ENCODE data around the gene GRPR.

Gene GRPR

GRCh38 chrX:16081357-16081756 lies 42.0 kb upstream of the GRPR start:
- no peaks in the 10 kb centered on the region for H3K79me1 ChIP-seq (ENCODE audit: low read length)
- no peaks in the 10 kb centered on the region for H3K27me3 ChIP-seq (ENCODE audit: insufficient read depth, low read length)
- DNase-seq = no peak
- H2BK5ac ChIP-seq (ENCODE audit: low read depth, low read length, poor library complexity) = no peak overlapping the region
- H3K4me3 ChIP-seq (ENCODE audit: low read depth, low read length) = no peak overlapping the region
- no peak overlapping the region for H4K12ac ChIP-seq (ENCODE audit: low read depth, low read length)
- no peak overlapping the region for H3K14ac ChIP-seq (ENCODE audit: low read length)
- H3K36me3 ChIP-seq (ENCODE audit: control insufficient read depth in 1 of 2, insufficient read depth in 2 of 2, low read length in 2 of 2) = no peaks in the 10 kb centered on the region
- H3K79me2 ChIP-seq (ENCODE audit: control insufficient read depth, insufficient read depth, low read length, poor library complexity) = no peaks in the 10 kb centered on the region
- H2AFZ ChIP-seq (ENCODE audit: insufficient read depth, low read length, poor library complexity) = no peak overlapping the region
- no peak overlapping the region for H4K91ac ChIP-seq (ENCODE audit: low read depth, low read length)
- no peak overlapping the region for H2BK12ac ChIP-seq (ENCODE audit: low read length)
- H4K8ac ChIP-seq (ENCODE audit: low read depth, low read length) = no peak overlapping the region
- no peak overlapping the region for H2AK5ac ChIP-seq (ENCODE audit: low read length)
- H3K4me2 ChIP-seq (ENCODE audit: low read length) = no peak overlapping the region
- no peak overlapping the region for H2BK120ac ChIP-seq (ENCODE audit: insufficient read depth, low read length, poor library complexity)
- no peak overlapping the region for H3K23ac ChIP-seq (ENCODE audit: low read length)
- H3K9me3 ChIP-seq (ENCODE audit: insufficient read depth, low read depth, low read length) = no peaks in the 10 kb centered on the region
- WGBS (ENCODE audit: extremely low coverage, insufficient coverage, insufficient read length) = no CpG with 5 or more reads among the region's 2 CpGs
- no peak overlapping the region for H3K27ac ChIP-seq (ENCODE audit: low read depth, low read length)
- H3K4ac ChIP-seq (ENCODE audit: low read depth, low read length) = no peak overlapping the region
- no peak overlapping the region for H3K18ac ChIP-seq (ENCODE audit: low read length)
- H3K9ac ChIP-seq (ENCODE audit: low read length) = no peak overlapping the region
- H3K4me1 ChIP-seq (ENCODE audit: control insufficient read depth in 1 of 2, insufficient read depth in 2 of 2, low read length in 2 of 2) = no peaks in the 10 kb centered on the region

DNA sequence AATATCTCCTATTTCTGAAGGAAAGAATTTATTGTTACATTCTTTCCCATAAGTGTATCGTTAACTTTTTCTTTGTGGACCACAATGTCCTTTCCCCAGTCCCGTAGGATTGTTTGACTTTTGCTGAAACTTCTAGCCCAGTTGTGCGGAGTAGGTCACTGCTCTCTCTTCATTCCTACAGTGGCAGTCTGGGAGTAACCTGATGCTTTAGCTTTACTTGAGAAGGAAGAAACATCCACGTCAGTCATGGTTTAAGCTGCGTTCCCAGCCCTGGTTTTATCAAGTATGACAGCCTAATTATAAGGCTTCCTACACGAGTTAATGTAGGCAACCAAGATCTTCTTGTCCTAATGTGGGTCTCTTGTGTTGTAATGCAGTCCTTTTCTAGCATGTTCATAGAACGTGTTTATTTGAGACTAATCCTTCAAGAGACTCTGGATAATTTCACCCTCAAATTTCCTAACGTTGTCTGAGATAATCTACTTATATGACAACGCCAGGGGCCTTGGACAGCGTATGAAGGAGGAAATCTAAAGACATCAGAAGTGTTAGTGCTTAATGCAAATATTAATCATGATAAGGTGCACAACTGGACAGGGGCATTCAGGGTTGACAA lies 40.8 kb upstream of the GRPR start:
- Histone ChIP-seq H3K4me3 (ENCODE audit: low read depth, low read length) (no peak overlapping the region), H3K79me2 (ENCODE audit: control insufficient read depth, insufficient read depth, low read length, poor library complexity) (no peaks in the 10 kb centered on the region), H3K9me3 (ENCODE audit: insufficient read depth, low read depth, low read length) (no peaks in the 10 kb centered on the region), H4K91ac (ENCODE audit: low read depth, low read length) (no peak overlapping the region), H2AFZ (ENCODE audit: insufficient read depth, low read length, poor library complexity) (no peak overlapping the region), H3K4ac (ENCODE audit: low read depth, low read length) (no peak overlapping the region), H2BK12ac (ENCODE audit: low read length) (no peak overlapping the region), H4K8ac (ENCODE audit: low read depth, low read length) (no peak overlapping the region), H3K27me3 (ENCODE audit: insufficient read depth, low read length) (no peaks in the 10 kb centered on the region), H3K4me2 (ENCODE audit: low read length) (no peak overlapping the region), H3K79me1 (ENCODE audit: low read length) (no peaks in the 10 kb centered on the region), H3K18ac (ENCODE audit: low read length) (no peak overlapping the region), H3K4me1 (ENCODE audit: control insufficient read depth in 1 of 2, insufficient read depth in 2 of 2, low read length in 2 of 2) (no peaks in the 10 kb centered on the region), H3K14ac (ENCODE audit: low read length) (no peak overlapping the region), H3K36me3 (ENCODE audit: control insufficient read depth in 1 of 2, insufficient read depth in 2 of 2, low read length in 2 of 2) (no peaks in the 10 kb centered on the region), H3K9ac (ENCODE audit: low read length) (no peak overlapping the region), H3K27ac (ENCODE audit: low read depth, low read length) (no peak overlapping the region), H2BK120ac (ENCODE audit: insufficient read depth, low read length, poor library complexity) (no peak overlapping the region), H2AK5ac (ENCODE audit: low read length) (no peak overlapping the region), H2BK5ac (ENCODE audit: low read depth, low read length, poor library complexity) (no peak overlapping the region), H3K23ac (ENCODE audit: low read length) (no peak overlapping the region), H4K12ac (ENCODE audit: low read depth, low read length) (no peak overlapping the region)
- no peak for DNase-seq
- no CpG with 5 or more reads among the region's 10 CpGs for WGBS (ENCODE audit: extremely low coverage, insufficient coverage, insufficient read length)

GRCh38 chrX:16087076-16087475 lies 36.3 kb upstream of the GRPR start:
- no peak overlapping the region for H2AFZ ChIP-seq (ENCODE audit: insufficient read depth, low read length, poor library complexity)
- no peaks in the 10 kb centered on the region for H3K36me3 ChIP-seq (ENCODE audit: control insufficient read depth in 1 of 2, insufficient read depth in 2 of 2, low read length in 2 of 2)
- H3K9me3 ChIP-seq (ENCODE audit: insufficient read depth, low read depth, low read length) = no peaks in the 10 kb centered on the region
- H3K9ac ChIP-seq (ENCODE audit: low read length) = no peak overlapping the region
- no peak overlapping the region for H4K12ac ChIP-seq (ENCODE audit: low read depth, low read length)
- H2AK5ac ChIP-seq (ENCODE audit: low read length) = no peak overlapping the region
- H4K8ac ChIP-seq (ENCODE audit: low read depth, low read length) = no peak overlapping the region
- no peak overlapping the region for H3K27ac ChIP-seq (ENCODE audit: low read depth, low read length)
- H3K79me2 ChIP-seq (ENCODE audit: control insufficient read depth, insufficient read depth, low read length, poor library complexity) = no peaks in the 10 kb centered on the region
- H4K91ac ChIP-seq (ENCODE audit: low read depth, low read length) = no peak overlapping the region
- no peak overlapping the region for H3K4ac ChIP-seq (ENCODE audit: low read depth, low read length)
- no peak overlapping the region for H3K14ac ChIP-seq (ENCODE audit: low read length)
- no peak overlapping the region for H2BK12ac ChIP-seq (ENCODE audit: low read length)
- no peak overlapping the region for H2BK5ac ChIP-seq (ENCODE audit: low read depth, low read length, poor library complexity)
- H3K4me3 ChIP-seq (ENCODE audit: low read depth, low read length) = no peak overlapping the region
- WGBS (ENCODE audit: extremely low coverage, insufficient coverage, insufficient read length) = no CpG with 5 or more reads among the region's 3 CpGs
- H3K79me1 ChIP-seq (ENCODE audit: low read length) = no peaks in the 10 kb centered on the region
- no peaks in the 10 kb centered on the region for H3K27me3 ChIP-seq (ENCODE audit: insufficient read depth, low read length)
- H3K23ac ChIP-seq (ENCODE audit: low read length) = no peak overlapping the region
- no peak overlapping the region for H3K18ac ChIP-seq (ENCODE audit: low read length)
- no peaks in the 10 kb centered on the region for H3K4me1 ChIP-seq (ENCODE audit: control insufficient read depth in 1 of 2, insufficient read depth in 2 of 2, low read length in 2 of 2)
- no peak overlapping the region for H3K4me2 ChIP-seq (ENCODE audit: low read length)
- no peak for DNase-seq
- H2BK120ac ChIP-seq (ENCODE audit: insufficient read depth, low read length, poor library complexity) = no peak overlapping the region

DNA sequence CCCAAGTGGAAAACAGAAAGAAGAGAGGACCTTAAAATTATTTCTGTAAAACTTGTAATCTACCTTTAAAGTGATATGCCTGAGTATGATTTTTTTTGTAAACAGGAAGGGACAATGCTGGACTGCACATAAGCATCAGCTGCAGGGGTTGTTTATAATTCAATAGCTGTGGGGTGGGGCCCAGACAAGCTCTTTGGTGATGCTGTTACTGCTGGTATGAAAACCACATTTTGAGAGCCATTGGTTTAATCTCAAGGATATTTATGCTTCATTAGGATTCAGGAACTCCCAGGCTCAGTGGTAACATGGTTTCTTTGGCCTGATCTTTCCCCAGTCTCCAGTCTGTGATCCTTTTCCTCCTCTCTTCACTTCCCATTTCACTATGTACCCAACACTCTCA lies 34.3 kb upstream of the GRPR start:
- Histone ChIP-seq H4K91ac (ENCODE audit: low read depth, low read length) (no peak overlapping the region), H4K8ac (ENCODE audit: low read depth, low read length) (no peak overlapping the region), H3K79me1 (ENCODE audit: low read length) (no peaks in the 10 kb centered on the region), H3K4me3 (ENCODE audit: low read depth, low read length) (no peak overlapping the region), H2AFZ (ENCODE audit: insufficient read depth, low read length, poor library complexity) (no peak overlapping the region), H3K18ac (ENCODE audit: low read length) (no peak overlapping the region), H3K14ac (ENCODE audit: low read length) (no peak overlapping the region), H3K9me3 (ENCODE audit: insufficient read depth, low read depth, low read length) (no peaks in the 10 kb centered on the region), H3K23ac (ENCODE audit: low read length) (no peak overlapping the region), H3K4me2 (ENCODE audit: low read length) (no peak overlapping the region), H3K36me3 (ENCODE audit: control insufficient read depth in 1 of 2, insufficient read depth in 2 of 2, low read length in 2 of 2) (no peaks in the 10 kb centered on the region), H3K4me1 (ENCODE audit: control insufficient read depth in 1 of 2, insufficient read depth in 2 of 2, low read length in 2 of 2) (no peaks in the 10 kb centered on the region), H2AK5ac (ENCODE audit: low read length) (no peak overlapping the region), H3K27ac (ENCODE audit: low read depth, low read length) (no peak overlapping the region), H3K9ac (ENCODE audit: low read length) (no peak overlapping the region), H2BK5ac (ENCODE audit: low read depth, low read length, poor library complexity) (no peak overlapping the region), H2BK120ac (ENCODE audit: insufficient read depth, low read length, poor library complexity) (no peak overlapping the region), H3K4ac (ENCODE audit: low read depth, low read length) (no peak overlapping the region), H4K12ac (ENCODE audit: low read depth, low read length) (no peak overlapping the region), H3K27me3 (ENCODE audit: insufficient read depth, low read length) (no peaks in the 10 kb centered on the region), H3K79me2 (ENCODE audit: control insufficient read depth, insufficient read depth, low read length, poor library complexity) (no peaks in the 10 kb centered on the region), H2BK12ac (ENCODE audit: low read length) (no peak overlapping the region)
- DNase-seq = no peak

Measured in trophoblast cell (in vitro differentiated cells and primary cell).